Endometrial microvascular endothelial cells (primary cell): Measurements from ENCODE around the gene ZCWPW2. TPM values are rescaled to one million over a fixed set of nuclear protein-coding genes. Genes with fewer than 3 reads are reported as not detected.

Source experiments
- in situ Hi-C: cut with HindIII; loops from 2 replicates; pipeline ENCODE4 v1.10.0; 2017; ENCODE audit warnings: low sequenced_read_pairs, low pct_unique_long_range_greater_than_20kb; ENCODE audit errors: inconsistent ontology term
- total RNA-seq: library from RNA; depleted of rRNA; stranded (reverse); fragments of >200 nt; gene quantifications from one replicate; pipeline ENCODE4 v1.2.3, GENCODE V29; 2015; ENCODE audit errors: inconsistent ontology term

The ZCWPW2 gene, protein sequence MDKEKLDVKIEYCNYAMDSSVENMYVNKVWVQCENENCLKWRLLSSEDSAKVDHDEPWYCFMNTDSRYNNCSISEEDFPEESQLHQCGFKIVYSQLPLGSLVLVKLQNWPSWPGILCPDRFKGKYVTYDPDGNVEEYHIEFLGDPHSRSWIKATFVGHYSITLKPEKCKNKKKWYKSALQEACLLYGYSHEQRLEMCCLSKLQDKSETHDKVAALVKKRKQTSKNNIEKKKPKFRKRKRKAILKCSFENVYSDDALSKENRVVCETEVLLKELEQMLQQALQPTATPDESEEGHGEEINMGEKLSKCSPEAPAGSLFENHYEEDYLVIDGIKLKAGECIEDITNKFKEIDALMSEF
- not detected for total RNA-seq

DNA sequence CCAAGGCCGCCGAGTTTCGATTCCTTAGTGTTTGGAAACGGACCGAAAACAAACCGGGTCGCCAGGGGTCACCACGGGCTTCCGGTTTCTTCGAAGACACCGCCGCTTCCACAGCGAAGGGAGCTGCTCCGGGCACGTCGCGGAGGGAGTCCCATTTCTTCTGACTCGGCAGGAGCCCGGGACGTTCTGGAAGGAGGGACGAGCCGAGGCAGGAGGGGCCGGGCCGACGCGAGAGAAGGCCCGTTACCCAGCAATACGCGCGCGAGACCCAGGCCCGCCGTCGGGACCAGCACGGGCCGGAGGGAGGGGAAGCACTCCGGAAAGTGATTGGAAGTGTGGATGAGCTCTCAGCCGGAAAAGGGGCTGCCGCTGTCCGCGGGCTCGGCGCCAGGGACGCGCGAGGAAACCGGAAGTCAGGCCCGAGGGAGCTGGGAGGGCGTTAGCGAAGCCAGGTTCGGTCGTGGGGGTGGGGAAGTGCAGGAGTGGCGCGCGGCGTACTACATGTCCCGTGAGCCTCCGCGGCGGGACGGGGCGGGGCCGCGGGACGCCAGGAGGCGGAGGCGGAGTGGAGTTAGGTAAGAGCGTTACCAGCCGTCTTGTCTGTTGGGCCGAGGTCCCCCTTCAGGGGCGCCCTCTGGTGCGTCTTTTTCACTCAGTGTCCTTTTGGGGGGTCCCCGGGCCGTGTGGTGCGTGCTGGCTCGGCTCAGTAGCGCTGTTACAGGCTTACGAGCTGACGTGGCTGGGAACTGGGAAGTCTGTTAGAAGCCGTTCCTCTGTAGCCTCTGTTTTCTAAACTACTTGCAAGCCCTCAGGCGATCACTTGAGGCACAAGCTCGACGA lies at the start of gene ZCWPW2, which contains the start of gene AZI2:
ZCWPW2 (plus strand) TSS at position 93 of the 840 bp plus-strand sequence. CDS start 64,348 bp downstream, outside the sequence.
AZI2 (minus strand) TSS at position 196 of the 840 bp plus-strand sequence. CDS start 8,207 bp downstream, outside the sequence.
- in situ Hi-C loops = no loop called here

DNA sequence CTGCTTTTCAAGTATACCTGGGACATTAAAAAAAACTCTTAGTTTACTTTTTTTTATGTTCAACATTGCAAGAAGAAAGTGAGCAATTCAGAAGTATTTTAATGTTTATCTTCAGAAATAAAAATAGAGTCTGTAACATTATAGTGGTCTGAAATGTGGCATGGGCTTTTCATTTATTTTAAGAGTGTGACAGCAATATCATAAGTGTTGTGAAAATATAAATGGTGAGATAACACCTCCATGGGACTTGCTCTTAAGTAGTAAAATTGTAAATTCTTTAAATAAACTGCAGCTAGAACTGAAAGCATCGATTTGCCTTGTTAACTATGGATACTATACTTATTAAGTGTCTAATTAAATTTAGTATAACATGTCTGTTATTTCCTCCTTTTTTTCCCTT lies 48.8 kb upstream of the ZCWPW2 start:
- in situ Hi-C loops = loop anchor here (25.0 kb wide), 1 partner anchor 587 kb away; the partner anchor contains the start of gene EOMES

DNA sequence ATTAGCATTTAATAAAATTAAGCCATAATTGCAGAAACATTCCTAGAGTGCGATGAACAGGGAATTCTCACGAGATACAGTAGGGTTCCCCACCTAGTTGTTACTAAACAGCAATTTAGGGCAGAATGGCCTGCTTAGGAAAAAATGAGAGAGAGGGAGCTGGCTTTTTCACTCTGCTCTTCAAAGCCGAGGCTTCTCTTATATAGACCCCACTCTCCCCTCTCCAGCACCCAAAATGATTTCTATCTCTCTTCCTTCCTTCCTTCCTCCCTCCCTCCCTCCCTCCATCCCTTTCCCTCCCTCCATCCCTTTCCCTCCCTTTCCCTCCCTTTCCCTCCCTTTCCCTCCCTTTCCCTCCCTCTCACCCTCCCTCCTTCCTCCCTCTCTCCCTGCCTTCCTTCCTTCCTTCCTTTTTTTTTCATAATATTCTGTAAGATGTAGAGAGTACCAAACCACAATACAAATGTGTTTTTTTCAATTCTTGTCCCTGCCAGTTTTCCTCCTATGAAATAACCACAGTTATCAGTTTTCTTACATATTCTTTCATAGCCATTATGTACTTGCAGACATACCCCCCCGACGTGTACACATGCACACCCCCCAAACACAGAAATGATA lies 48.1 kb upstream of the ZCWPW2 start:
- in situ Hi-C loops = no loop called here

DNA sequence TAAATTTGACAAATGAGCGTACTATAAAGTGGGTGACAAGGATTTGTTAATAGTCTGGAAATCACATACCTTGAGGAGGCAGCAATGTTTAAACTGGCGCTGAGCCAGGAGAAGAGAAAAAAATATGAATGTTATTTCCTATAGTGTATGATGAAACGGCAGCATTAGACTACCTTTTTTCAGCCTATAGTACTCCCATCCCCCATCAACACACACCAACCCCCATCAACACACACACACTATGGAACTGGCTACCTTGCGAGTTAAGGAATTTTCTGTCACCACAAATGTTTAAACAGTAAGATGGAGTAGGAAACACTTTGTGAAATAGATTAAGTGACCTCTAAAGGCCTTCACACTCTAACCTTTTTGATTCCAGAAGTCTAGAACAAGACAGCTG lies 46.8 kb upstream of the ZCWPW2 start:
- in situ Hi-C loops = no loop called here

DNA sequence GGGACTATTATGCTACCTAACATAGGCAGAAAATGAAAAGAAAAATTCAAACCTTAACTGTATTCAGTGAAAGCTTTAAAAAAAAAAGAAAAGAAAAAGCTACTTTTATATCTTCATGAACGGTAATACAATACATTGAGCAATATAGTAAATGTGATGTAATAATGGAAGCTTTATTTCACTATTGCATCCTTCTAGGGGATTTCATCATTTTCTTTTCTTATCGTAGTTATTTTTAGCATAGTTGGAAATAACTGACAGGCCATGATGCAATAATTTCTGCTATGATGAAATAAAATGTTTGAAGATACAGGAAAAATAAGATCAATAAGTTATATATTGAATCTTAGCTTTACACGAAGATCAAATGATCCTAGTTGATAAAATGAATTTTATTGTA lies 40.3 kb upstream of the ZCWPW2 start:
- in situ Hi-C loops = no loop called here

DNA sequence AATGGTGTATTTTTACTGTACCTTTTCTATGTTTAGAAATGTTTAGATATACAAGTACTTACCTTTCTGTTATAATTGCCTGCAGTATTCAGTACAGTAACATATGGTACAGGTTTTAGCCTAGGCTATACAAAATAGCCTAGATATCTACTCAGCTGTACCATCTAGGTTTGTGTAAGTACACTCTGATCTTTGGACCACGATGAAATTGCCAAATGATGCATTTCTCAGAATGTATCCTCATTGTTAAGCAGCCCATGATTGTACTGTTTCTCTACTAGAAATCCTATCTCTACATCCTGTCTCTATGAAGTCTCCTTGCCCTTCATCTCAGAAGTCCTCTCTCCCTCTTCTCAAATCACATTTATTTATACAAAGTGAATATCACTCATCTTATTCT lies 32.8 kb upstream of the ZCWPW2 start:
- in situ Hi-C loops = no loop called here

DNA sequence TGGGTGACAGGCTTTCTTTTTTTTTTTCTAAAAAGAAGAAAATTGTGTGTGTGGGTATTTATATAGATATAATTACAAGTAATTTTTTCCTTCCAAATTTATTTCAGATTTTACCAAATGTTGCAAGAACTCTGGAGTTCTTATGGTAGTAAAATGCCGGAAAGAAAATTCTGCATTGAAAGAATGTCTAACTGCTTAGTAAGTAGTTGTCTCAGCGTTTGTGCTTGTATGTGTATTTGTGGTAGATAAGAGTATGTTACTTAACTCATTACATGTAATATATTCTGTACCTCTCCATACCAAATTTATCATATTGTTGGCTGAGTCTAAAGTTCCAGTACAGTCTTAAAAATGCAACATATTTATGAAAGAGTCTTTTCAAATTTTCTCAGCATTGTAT lies 32.3 kb upstream of the ZCWPW2 start:
- in situ Hi-C loops = no loop called here

DNA sequence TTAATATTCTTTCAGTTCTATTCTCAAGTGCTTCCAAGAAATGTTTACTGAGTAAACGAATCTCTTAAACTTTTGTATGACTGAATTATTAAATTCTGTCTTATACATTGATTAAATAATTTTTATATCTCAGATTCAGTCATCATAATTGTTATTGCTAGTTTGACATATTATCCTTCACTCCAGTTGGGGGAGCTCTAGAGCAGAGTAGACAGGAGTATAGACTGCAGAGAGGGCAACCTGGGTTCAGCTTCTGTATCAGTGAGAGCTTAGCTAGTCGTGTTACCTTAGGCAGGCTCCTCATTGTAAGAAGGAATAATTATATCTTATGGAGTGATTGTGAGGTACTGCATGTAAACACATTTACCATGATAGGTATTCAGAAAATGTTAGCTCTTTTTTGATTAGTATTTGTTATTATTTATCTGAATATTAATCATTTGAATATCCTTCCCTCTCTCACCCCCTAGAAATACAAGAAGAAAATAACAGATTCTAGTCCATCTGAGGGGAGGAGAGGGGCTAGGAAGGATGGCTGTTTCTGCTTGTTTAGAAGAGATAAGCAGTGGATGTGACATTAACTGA lies 31.0 kb upstream of the ZCWPW2 start:
- in situ Hi-C loops = no loop called here

DNA sequence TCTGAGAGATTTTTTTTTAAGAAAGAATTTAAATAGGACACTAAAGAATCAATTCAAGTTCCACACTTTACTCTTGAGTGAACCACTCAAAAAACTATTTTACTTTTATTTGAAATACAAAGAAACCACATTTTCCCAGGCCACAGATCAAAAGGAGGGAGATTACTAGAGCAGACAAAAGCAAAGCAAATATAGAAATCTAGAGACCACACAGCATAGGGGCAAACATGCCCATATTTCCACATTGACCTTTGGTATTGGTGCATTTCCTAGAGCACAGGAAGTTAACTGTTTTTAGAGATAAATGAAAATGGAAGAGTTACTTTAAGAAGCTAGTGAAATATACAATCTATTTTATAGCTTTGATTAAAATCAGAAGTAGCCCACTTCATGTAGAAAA lies 27.5 kb upstream of the ZCWPW2 start:
- in situ Hi-C loops = no loop called here

DNA sequence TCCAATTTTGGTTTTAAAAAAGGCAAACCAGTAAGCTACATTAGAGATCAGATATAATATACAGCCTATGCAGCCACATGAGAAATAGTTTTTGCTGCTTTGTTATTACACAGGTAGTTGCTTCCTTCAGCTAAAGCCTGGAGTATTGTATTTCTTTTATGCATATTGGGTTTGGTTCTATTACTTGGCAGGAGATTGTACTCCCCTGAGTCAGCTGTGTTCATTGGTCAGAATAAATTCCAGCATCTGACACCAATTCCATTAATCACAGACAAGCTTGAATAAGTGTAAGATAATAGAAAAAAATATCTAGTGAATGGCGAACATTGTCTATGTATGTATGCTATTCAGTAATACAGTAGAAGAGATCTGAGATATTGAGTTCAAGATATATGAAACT lies 26.1 kb upstream of the ZCWPW2 start:
- in situ Hi-C loops = no loop called here

DNA sequence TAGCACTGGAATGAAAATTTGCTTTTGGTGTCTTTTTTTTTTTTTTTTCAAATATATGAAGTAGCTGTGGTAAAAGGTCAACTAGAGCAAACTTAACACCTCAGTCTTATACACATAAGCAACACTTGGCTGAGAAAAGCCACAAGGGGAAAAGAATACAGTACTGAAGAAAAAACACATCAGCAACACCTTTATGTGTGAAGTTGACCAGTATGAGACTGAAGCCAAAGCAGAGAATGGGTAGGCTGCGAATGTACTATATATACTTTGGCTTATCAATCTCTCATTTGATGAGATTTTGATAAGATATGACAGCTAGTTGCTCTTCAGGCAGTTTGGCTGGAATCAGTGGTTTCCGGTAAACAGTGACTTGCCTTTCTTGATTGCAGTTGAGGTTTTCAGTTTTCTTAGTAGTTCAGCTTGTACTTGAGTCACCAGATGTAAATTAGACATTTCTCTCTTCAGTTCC lies 22.0 kb upstream of the ZCWPW2 start:
- in situ Hi-C loops = no loop called here

DNA sequence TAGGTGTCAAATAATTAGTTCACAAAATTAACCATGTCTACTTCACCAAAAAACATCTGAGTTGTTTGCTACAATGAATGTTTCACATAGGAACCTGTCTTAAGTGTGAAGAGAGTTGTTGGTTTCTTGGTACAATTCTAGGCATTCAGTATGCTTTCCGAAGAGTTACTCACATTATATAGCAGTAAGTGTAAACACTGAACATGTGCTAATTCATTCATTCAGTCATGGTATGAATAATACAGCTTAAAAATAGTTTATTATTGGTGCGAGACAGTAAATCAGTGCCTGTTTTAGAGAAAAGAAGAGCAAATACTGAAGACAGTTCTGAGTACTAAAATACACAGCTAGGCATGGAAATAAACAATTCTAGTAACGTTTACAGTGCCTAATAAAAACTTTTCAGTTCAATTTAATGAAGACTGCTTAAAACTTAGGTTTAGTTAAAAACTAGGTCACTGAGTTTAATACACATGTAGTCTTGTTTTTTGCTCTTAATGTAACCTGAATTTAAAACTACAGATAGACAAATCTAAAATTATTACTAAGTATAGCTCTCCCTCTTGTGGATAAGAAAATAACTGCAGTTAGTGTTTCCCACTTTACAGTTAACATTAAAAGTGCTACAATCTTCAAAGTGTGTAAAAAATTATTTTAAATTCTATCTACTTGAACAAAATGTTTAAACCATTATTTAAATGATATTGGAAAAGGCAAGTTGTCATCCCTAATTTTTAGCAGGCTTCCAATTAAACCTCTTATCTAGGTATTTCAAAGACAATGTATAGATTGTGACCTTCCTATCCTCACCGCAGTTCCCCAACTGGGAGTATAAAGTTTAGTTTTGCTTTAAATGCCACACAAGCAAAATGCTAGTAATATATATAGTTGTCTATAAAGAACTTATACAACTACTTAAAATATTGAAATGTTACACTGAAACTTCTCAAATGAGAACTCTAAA lies 20.1 kb upstream of the ZCWPW2 start:
- in situ Hi-C loops = no loop called here

DNA sequence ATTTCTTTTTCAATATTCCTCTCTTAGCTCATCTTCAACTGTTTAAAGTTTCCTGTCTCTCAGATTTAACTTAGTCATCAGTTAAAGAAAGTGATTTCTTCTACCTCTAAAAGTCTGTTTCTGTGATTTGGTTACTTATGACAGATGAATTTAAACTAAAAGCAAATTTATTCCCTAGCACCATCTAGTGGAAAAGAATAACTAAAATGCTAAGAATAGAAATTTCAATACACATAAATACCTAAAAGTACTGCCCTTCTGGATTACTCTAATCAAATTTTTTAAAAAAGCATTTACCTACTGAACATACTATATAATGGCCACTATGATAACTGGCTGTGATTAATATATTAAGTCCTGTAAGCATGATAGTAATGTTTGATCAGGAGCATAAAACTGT lies 14.0 kb upstream of the ZCWPW2 start:
- in situ Hi-C loops = no loop called here

DNA sequence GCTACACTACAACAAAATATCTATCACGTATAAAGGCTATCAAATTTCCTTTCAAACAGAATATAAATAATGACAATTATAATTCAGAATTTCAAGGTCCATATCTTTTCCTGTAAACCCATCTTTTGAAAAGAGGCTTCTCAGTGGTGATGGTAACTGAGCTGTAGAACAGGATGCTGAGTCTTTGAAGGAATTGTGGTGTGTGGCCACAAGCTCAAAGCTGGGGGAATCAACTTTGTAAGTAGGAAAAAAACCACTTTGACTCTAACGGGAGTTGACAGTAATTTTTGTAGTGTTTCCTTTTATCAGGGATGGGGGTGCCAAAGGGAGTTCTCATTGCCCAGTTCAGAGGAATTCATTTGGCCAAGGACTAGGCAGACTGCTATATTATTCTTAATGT lies 13.3 kb upstream of the ZCWPW2 start:
- in situ Hi-C loops = no loop called here

DNA sequence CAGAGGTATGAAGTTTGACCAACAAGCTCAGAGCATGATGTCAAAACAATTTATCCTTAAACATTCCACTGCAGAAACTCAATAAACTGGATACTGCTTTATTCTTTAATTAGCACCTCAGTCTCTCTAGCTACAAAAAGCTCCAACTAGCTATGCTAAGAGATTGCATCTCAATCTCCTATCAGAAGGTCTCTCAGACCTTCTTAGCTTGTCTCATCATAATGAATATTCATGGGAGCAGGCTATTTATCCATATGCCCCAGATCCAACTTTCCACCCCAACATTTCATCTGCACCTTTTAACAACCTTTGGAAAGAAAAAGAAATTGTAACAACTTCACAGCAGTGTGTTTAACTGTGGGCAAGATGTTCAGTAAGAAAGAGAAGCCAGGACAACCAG lies 11.3 kb upstream of the ZCWPW2 start:
- in situ Hi-C loops = no loop called here

DNA sequence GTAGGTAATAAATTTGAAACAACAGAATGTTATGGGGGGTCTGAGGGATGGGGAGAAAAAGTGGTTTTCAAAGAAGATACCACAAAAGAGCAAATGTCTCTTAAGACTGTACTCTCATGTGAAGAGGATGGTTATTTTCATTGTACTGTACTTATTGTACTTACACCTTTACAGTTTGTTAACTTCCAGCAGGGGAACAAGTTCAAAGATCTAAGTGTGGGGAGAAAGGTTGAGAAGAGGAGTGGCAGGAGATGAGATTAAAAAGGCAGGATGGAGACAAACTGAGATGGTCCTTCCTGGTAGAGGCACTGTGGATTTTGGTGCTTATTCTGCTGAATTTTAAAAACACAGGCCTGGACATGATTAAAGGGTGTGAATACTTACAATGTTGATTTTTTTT lies 5.4 kb upstream of the ZCWPW2 start:
- in situ Hi-C loops = no loop called here

DNA sequence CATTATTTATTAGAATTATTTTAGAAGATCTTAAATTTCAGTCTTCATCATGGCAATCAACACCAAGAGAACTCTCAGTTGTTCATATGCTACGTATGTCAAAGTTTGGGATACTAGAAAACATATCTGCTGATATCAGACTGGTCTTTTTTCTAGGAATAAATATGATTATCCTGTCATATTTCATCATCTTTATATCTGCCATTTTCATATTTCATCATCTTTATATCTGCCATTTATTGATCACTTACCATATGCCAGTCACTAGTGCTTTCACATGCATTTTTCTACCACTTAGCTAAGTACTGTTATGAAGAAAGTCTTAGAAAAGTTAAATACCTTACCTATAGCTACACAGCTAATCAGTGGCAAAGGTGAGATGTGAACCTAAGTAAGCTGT lies 2.8 kb upstream of the ZCWPW2 start:
- in situ Hi-C loops = no loop called here
